IMR-90 (cell line): Measurements from ENCODE around the gene GFY.

ENCODE experiments used
- FOS ChIP-seq: fragments of 150-350 bp; IDR thresholded peaks from 2 replicates; pipeline ENCODE4 v1.6.1; 2016; ENCODE audit warnings: low read depth, low read length
- MAZ ChIP-seq: IDR thresholded peaks from 2 replicates; pipeline ENCODE4 v1.6.1; 2012; ENCODE audit warnings: low read depth, mild to moderate bottlenecking, low read length, improper control_type of control experiment, moderate library complexity, borderline replicate concordance
- MXI1 ChIP-seq: IDR thresholded peaks from 2 replicates; pipeline ENCODE4 v1.6.1; 2012; ENCODE audit warnings: low read depth, mild to moderate bottlenecking, low read length, moderate library complexity, borderline replicate concordance
- POLR2A ChIP-seq: IDR thresholded peaks from 2 replicates; pipeline ENCODE4 v1.6.1; 2012; ENCODE audit warnings: mild to moderate bottlenecking, low read depth, low read length
- SMC3 ChIP-seq: fragments of 150-350 bp; IDR thresholded peaks from 2 replicates; pipeline ENCODE4 v1.6.1; 2016; ENCODE audit warnings: low read depth, mild to moderate bottlenecking, antibody characterized with exemption, low read length, moderate library complexity
- TF ChIP-seq, protein P1 (sequence below): conservative IDR thresholded peaks from 2 replicates; pipeline ENCODE4 v1.5.1; 2012; ENCODE audit warnings: mild to moderate bottlenecking, low read depth, low read length, improper control_type of control experiment

DNA sequence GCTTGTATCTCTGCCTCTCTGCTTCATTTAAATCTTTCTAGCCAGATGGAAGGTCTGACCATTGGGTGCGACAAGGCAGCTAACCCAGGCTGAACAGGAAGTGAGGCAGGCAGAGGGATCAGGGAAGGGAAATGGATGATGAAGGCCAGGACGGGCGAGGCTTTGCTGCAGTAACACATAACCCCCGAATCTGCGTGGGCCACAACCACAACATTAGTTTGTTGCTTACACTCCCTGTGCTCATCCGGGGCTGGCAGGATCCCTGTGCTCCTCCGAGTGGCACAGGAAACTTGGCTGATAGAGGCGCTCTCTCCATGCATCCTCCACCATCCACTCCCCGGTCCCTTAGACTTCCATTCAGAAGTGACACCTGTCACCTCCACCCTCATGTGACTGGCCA, 47.7 kb downstream of the GFY start:
- TF ChIP-seq, protein P1, sequence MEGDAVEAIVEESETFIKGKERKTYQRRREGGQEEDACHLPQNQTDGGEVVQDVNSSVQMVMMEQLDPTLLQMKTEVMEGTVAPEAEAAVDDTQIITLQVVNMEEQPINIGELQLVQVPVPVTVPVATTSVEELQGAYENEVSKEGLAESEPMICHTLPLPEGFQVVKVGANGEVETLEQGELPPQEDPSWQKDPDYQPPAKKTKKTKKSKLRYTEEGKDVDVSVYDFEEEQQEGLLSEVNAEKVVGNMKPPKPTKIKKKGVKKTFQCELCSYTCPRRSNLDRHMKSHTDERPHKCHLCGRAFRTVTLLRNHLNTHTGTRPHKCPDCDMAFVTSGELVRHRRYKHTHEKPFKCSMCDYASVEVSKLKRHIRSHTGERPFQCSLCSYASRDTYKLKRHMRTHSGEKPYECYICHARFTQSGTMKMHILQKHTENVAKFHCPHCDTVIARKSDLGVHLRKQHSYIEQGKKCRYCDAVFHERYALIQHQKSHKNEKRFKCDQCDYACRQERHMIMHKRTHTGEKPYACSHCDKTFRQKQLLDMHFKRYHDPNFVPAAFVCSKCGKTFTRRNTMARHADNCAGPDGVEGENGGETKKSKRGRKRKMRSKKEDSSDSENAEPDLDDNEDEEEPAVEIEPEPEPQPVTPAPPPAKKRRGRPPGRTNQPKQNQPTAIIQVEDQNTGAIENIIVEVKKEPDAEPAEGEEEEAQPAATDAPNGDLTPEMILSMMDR = no peak
- TF ChIP-seq POLR2A (no peak), MXI1 (no peak), FOS (no peak), MAZ (no peak), SMC3 (no peak)
